ENCODE measurements around the gene DDX51.

DDX51 gene

DNA sequence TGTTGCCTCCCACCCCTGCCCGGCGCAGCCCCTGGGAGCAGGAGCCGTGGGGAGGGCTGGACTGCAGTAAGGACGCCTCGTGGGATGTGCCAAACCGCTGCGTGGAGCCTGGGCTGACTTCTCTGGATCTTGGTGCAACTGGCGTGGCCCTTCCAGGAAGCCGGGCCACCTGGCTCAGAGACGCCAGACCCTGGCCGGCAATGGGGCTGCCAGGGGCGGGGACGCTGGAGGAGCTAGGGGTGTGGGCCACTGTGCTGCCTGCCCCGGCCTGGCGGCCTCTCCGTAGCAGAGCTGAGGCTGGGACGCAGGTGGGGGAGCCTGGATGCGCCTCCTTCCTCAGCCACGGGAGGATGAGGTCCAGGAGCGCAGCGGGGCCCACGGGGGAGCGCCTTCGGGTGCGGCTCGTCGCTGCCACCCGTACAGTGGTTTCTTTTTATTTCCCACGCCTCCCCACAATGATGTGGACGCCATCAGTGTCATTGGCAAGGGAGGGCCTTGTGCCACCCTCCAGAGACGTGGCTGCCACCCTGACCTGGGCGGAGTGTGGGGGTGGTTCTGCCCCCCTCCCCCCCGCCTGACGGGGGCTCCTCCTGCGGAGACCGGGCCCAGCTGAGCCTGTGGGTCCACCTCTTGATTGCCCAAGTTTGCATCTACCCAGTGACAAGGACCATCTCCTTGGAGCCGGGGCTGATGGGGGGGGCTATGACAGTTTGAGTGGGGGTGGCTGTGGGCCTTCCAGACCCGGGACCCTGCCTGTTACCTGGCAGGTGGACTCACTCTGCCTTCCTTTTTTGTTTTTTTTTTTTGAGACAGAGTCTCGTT, 11.3 kb downstream of the DDX51 start:
- DNase-seq (ENCODE audit: extremely low read depth, low read depth): no peak
- TF ChIP-seq, protein P1, sequence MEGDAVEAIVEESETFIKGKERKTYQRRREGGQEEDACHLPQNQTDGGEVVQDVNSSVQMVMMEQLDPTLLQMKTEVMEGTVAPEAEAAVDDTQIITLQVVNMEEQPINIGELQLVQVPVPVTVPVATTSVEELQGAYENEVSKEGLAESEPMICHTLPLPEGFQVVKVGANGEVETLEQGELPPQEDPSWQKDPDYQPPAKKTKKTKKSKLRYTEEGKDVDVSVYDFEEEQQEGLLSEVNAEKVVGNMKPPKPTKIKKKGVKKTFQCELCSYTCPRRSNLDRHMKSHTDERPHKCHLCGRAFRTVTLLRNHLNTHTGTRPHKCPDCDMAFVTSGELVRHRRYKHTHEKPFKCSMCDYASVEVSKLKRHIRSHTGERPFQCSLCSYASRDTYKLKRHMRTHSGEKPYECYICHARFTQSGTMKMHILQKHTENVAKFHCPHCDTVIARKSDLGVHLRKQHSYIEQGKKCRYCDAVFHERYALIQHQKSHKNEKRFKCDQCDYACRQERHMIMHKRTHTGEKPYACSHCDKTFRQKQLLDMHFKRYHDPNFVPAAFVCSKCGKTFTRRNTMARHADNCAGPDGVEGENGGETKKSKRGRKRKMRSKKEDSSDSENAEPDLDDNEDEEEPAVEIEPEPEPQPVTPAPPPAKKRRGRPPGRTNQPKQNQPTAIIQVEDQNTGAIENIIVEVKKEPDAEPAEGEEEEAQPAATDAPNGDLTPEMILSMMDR (IDR thresholded peaks at IDR 0.05; ENCODE audit: low read depth, low read length): no peak

DNA sequence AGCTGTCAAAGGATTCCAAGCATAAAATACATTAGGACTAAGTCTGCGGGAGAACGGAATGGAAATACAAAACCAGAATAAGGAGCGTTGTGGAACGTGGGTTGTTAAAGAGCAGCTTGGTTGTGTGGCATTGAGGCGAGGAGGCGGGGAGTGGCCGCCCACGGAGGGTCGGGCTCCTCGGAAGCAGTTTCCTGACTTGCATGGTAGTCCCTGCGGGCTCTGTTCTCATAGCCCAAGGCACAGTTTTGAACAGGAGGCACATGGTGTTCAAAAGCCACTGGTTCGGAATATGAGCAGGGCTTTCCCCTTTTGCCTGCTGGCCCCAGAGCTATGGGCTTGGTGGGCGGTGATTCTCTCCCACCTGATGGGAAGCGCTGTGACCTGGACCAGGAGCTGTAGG, 12.2 kb downstream of the DDX51 start:
- no peak for DNase-seq (ENCODE audit: extremely low read depth, low read depth)
- TF ChIP-seq, protein P1 (IDR thresholded peaks at IDR 0.05; ENCODE audit: low read depth, low read length): no peak

DNA sequence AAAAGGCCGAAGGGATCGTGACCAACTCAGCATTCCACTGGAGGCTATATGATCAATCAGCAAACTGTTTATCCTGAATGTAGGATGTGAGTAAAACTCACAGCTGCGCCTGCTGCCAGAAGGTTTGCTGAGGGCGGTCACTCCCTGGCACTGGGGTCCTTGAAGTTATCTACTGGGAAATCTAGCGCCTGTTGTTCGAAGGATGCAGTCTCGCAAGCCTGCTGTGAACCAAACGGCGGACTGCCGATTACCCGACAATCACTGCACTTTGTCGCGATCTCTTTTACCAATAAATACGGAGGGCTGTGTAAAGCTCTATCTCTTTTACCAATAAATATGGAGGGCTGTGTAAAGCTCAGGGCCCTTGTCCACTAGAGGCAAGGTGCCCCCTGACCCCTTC, 12.9 kb downstream of the DDX51 start:
- TF ChIP-seq, protein P1 (IDR thresholded peaks at IDR 0.05; ENCODE audit: low read depth, low read length): no peak
- DNase-seq (ENCODE audit: extremely low read depth, low read depth): no peak

DNA sequence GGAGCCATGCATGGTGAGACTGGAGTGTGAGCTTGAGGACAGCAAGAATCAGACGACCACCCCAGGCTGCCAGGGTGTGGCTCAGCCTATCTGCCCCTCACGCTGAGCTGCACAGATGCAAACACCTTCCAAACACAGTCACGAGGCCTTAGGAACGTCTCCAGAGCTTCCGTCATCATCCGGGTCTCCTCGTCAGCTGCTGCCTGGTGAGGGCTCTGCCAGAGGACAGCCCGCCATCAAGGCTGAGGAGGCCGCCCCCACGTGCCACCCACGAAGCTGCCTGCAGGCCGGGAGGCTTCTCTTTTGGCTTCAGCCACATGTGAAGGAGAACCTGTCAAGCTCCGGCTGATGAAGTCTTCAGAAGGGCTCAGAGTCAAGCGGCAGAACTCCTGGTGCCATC, 13.4 kb downstream of the DDX51 start:
- DNase-seq (ENCODE audit: extremely low read depth, low read depth): no peak
- TF ChIP-seq, protein P1 (IDR thresholded peaks at IDR 0.05; ENCODE audit: low read depth, low read length): no peak

DNA sequence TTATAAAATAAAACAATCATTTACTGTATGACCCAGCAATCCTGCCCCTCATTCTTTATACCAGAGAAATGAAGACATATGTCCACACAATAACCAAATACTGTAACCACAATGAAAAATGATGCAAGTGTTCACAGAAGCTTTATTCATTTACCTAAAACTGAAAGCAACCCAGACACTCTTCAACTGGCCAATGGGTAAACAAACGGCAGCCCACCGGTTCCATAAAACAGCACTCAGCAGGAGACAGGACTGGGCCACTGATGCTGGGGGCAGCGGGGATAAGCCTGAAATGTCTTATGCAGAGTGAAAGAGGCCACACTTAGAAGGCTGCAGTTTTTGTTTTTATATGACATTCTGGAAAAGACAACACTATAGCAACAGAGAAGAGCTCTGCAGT, 15.1 kb downstream of the DDX51 start:
- TF ChIP-seq, protein P1 (IDR thresholded peaks at IDR 0.05; ENCODE audit: low read depth, low read length): no peak
- no peak for DNase-seq (ENCODE audit: extremely low read depth, low read depth)

DNA sequence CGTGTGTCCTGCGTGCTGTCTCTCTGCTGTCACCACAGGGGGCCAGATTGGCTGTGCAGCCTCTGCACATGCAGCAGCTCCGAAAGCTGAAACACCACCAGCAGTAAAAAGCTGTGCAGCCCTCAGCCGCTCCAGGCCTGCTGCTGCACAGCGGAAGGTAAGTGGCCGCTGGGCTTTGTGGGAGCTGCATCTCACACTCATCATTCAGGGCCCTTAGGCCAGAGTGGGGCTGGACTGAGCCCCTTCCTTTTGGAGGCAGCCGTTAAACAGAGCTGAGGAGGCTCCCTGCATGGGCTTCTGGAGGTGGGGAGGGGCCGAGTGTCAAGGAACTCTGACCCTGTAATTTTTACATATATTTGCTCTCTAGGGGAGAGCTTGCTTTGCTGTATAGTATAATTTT, 17.1 kb downstream of the DDX51 start:
- DNase-seq (ENCODE audit: extremely low read depth, low read depth): no peak
- TF ChIP-seq, protein P1 (IDR thresholded peaks at IDR 0.05; ENCODE audit: low read depth, low read length): no peak

DNA sequence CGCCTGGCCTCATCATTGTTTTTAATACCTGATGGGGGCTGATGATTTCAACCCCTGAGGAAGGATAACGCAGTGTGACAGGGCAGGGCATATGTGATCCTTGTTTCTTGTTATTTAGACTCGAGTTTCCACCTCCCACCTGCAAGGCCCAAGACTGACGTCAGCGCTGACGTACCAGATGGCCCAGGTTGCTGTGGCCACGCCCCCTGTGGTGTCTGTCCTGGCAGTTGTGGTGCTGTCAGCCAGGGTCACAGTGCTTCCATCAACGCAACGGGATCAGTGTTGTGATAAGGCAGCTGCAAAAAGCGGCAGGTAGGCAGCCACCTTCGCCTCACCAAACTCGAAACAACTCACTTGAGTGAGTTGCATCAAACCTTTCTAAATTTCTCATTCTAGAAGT, 18.4 kb downstream of the DDX51 start:
- no peak for DNase-seq (ENCODE audit: extremely low read depth, low read depth)
- TF ChIP-seq, protein P1 (IDR thresholded peaks at IDR 0.05; ENCODE audit: low read depth, low read length): no peak
